Fibroblast of pulmonary artery (primary cell): Measurements from ENCODE around the gene LEF1.

Experiments
- DNase-seq: peaks from one replicate; pipeline ENCODE4 v3.0.0-alpha.2; 2010; ENCODE audit warnings: low read depth
- H3K4me3 ChIP-seq: replicated peaks from 2 replicates; pipeline ENCODE4 v1.5.1; 2011; ENCODE audit warnings: low read depth, mild to moderate bottlenecking, control low read depth, low read length, moderate library complexity
- TF ChIP-seq, protein P1 (sequence below): IDR thresholded peaks from 2 replicates; pipeline ENCODE4 v1.5.1; 2011; ENCODE audit warnings: mild to moderate bottlenecking, control low read depth, low read length, inconsistent platforms; ENCODE audit errors: missing control alignments

The LEF1 gene

DNA sequence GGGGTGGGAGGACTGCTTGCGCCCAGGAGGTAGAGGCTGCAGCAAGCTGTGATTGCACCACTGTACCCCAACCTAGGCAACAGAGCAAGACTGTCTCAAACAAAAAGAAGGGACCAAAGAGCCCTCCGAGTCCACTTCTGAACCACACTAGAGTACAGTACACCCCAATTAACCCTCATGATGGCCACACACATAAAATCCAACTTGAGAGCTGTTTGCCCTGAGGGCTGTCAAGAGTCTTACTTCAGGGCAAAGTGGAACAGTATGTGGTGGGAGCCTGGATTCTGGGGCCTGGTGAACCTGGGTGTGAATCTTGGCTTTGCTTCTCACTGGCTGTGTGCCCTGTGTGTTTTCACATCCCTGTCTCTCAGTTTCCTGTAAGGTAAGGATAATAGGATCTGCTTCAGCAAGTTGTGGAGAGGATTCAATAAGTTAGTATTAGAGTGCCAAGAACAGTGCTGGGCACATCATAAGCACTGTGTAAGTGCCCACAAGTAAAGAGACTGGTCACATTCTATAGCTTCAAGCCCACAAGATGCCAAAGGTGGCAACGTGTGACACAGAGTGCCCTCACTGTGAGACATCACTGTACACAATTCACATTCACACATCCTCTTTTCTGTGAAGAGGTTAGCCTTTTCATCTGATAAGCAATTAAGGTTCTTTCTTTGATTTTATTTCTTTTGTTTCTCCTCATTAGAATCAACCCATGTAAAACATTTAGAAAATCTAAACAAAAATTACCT is 52.1 kb downstream of the LEF1 start:
- no peak overlapping the region for H3K4me3 ChIP-seq
- TF ChIP-seq, protein P1, sequence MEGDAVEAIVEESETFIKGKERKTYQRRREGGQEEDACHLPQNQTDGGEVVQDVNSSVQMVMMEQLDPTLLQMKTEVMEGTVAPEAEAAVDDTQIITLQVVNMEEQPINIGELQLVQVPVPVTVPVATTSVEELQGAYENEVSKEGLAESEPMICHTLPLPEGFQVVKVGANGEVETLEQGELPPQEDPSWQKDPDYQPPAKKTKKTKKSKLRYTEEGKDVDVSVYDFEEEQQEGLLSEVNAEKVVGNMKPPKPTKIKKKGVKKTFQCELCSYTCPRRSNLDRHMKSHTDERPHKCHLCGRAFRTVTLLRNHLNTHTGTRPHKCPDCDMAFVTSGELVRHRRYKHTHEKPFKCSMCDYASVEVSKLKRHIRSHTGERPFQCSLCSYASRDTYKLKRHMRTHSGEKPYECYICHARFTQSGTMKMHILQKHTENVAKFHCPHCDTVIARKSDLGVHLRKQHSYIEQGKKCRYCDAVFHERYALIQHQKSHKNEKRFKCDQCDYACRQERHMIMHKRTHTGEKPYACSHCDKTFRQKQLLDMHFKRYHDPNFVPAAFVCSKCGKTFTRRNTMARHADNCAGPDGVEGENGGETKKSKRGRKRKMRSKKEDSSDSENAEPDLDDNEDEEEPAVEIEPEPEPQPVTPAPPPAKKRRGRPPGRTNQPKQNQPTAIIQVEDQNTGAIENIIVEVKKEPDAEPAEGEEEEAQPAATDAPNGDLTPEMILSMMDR: no peak
- DNase-seq: no peak

DNA sequence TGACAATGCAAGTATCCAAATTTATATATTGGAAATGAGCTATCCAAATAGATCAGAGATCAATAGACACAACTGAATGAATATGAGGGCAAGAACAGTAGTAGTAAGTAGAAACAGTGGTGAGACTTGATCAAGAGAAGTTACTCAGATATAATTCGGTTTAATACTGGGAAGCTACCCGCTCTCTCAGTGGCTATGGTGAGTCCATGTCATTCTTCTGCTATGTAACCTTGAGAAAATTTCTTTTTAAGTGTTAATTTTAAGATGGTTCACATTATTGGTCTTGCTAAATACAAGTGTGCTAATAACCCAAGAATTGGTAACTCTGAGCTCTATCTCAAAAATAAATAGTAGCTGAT is 53.6 kb downstream of the LEF1 start:
- H3K4me3 ChIP-seq: no peak overlapping the region
- no peak for DNase-seq
- TF ChIP-seq, protein P1: no peak

DNA sequence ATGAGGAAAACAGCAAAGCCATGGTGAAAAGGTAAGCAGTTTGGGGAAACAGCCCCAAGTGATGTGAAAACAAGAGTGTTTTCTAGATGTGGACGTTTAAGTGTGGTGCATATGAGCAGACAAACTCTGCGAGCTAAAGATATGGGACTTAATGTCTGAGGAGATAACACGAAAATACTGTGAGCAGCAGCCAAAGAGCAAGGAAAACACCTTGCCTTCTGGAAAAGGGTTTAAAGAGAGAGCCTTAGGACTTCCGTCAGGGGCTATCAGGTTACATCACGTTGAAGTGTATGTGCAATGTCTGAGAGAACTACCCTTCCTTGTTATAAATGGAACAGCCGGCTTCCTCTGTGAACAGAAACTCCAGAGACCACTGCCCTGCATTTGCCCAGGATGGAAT is 54.2 kb downstream of the LEF1 start:
- TF ChIP-seq, protein P1: no peak
- DNase-seq: no peak
- H3K4me3 ChIP-seq: no peak overlapping the region

DNA sequence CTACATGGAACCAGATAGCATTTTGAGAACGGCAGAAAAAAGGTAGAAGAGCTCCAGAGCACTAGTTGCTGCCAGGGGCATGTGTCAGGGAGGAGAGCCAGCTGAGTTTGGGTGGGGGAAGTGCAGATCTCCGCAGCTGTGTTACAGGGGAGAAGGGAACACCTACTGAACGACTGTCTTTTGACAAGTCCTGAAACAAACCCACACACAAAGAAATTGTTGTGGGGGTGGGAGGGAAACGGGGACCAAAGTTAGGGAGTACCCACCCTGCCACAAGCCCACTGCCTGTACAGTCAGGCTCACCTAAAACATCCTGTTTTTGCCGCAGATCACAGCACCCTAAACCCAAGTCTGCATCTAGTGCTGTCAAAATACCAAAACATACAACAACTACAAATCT is 55.5 kb downstream of the LEF1 start:
- TF ChIP-seq, protein P1: no peak
- no peak for DNase-seq
- no peak overlapping the region for H3K4me3 ChIP-seq

DNA sequence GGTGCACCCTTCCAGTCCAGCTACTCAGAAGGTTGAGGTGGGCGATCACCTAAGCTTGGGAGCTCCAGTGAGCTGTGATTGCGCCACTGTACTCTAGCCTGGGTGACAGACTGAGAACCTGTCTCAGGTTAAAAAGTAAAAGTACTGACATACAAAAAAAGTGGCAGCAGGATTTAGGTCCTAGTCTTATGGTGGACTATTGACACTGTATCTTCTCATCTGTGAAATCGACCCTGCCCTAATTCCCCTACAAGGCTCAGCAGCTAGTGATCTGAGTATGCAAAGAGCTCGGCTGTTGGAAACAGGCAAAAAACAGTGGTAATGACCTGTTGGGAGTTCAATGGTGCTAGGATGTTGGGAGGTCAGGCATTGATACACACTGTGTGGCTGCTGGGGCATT is 57.0 kb downstream of the LEF1 start:
- TF ChIP-seq, protein P1: no peak
- H3K4me3 ChIP-seq: no peak overlapping the region
- DNase-seq: no peak

DNA sequence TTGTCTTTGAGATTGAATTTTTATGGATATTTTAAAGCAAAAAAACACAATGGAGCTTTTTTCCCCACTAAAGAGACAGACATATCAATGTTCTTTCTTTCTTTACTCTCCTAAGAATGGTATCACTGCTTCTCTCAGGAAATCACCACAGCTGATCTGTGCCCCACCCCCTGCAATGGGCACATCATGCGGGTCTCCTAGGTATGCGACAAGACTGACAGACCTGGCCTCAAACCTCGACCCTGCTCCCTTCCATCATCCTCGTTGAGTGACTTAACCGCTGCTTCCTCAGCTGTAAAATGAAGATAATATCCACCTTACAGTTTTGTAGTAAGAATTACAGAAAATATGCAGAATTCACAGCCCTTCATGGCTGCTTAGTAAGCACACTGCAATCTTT is 58.3 kb downstream of the LEF1 start:
- H3K4me3 ChIP-seq: no peak overlapping the region
- no peak for DNase-seq
- TF ChIP-seq, protein P1: no peak

DNA sequence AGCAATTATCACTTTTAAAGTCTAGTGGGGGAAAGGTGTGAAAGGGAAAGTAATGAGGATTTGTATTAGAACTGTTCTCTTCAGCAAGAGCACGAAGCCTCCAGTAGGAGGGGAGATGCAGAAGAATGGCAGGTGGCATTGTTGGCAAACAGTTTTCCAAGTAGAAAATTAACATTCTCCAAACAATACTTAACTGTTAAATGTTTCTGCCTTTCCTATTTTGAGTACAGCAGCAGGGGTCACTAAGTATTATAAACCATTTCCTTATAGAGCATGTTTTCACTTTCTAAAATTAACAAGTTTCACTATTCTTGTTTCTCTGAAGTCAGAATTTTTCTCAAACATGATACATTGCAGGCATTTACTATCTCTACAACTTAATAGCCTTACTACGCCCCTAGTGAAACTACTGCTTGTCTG is 58.7 kb downstream of the LEF1 start:
- TF ChIP-seq, protein P1: no peak
- H3K4me3 ChIP-seq: no peak overlapping the region

More for the DNA sequence above, 58.7 kb downstream of the LEF1 start:
- no peak for DNase-seq
